ENCODE data around the gene CSMD2. TPM values are rescaled to one million over a fixed set of nuclear protein-coding genes. Genes with fewer than 3 reads are reported as not detected.

The CSMD2 gene
- total RNA-seq, 2 experiments from 2014 or later, result not detected

- ChIA-PET POLR2A (no interaction called here), CTCF (ENCODE audit: unreplicated experiment) (no interaction called here)
- no TSS peak for BruUV-seq (replicated peaks)
- Histone ChIP-seq H4K20me1 (ENCODE audit: insufficient read depth, low read length) (no peaks in the 10 kb centered on the region), H3K4me3 (ENCODE audit: low read depth, low read length, poor library complexity, severe bottlenecking) (no peak overlapping the region), H3K79me2 (ENCODE audit: insufficient read depth, low read depth, low read length) (no peaks in the 10 kb centered on the region), H3K4me2 (ENCODE audit: low read length) (no peak overlapping the region), H3K4me1 (ENCODE audit: insufficient read depth, low read length, poor library complexity, severe bottlenecking) (no peaks in the 10 kb centered on the region), H3K36me3 (ENCODE audit: insufficient read depth, low read length) (no peaks in the 10 kb centered on the region), H3K27ac (ENCODE audit: low read depth, low read length, poor library complexity, severe bottlenecking) (no peak overlapping the region), H3K9me3 (ENCODE audit: low read length) (no peaks in the 10 kb centered on the region), H3K9me2 (ENCODE audit: insufficient read depth, low read length) (no peaks in the 10 kb centered on the region), H2AFZ (ENCODE audit: low read length) (no peak overlapping the region)
- no peak for DNase-seq (ENCODE audit: low spot score)
- intact Hi-C loops (cut with micrococcal nuclease; ENCODE audit: unreplicated experiment), result no loop called here
- no peak for TF ChIP-seq EZH2phosphoT487 (IDR thresholded peaks at IDR 0.05; ENCODE audit: borderline replicate concordance, low read depth, low read length)
- TF ChIP-seq CTCF (conservative IDR thresholded peaks at IDR 0.05; ENCODE audit: low read length), result no peak
Measured at GRCh38 chr1:34070201-34070836, 94.7 kb downstream of the CSMD2 start.

GRCh38 chr1:34066981-34067603, 97.9 kb downstream of the CSMD2 start:
- no TSS peak for BruUV-seq (replicated peaks)
- POLR2A ChIA-PET, result no interaction called here
- DNase-seq (ENCODE audit: low spot score), result no peak
- H3K79me2 ChIP-seq (ENCODE audit: insufficient read depth, low read depth, low read length), result no peaks in the 10 kb centered on the region
- H3K9me2 ChIP-seq (ENCODE audit: insufficient read depth, low read length), result no peaks in the 10 kb centered on the region
- no peaks in the 10 kb centered on the region for H4K20me1 ChIP-seq (ENCODE audit: insufficient read depth, low read length)
- no peak overlapping the region for H3K4me2 ChIP-seq (ENCODE audit: low read length)
- no peaks in the 10 kb centered on the region for H3K36me3 ChIP-seq (ENCODE audit: insufficient read depth, low read length)
- H3K9me3 ChIP-seq (ENCODE audit: low read length), result no peaks in the 10 kb centered on the region
- intact Hi-C loops (cut with micrococcal nuclease; ENCODE audit: unreplicated experiment), result no loop called here
- TF ChIP-seq CTCF (conservative IDR thresholded peaks at IDR 0.05; ENCODE audit: low read length) (no peak), EZH2phosphoT487 (IDR thresholded peaks at IDR 0.05; ENCODE audit: borderline replicate concordance, low read depth, low read length) (no peak)
- no peak overlapping the region for H3K27ac ChIP-seq (ENCODE audit: low read depth, low read length, poor library complexity, severe bottlenecking)
- no peak overlapping the region for H3K4me3 ChIP-seq (ENCODE audit: low read depth, low read length, poor library complexity, severe bottlenecking)
- H3K4me1 ChIP-seq (ENCODE audit: insufficient read depth, low read length, poor library complexity, severe bottlenecking), result no peaks in the 10 kb centered on the region
- CTCF ChIA-PET (ENCODE audit: unreplicated experiment), result no interaction called here
- H2AFZ ChIP-seq (ENCODE audit: low read length), result no peak overlapping the region

- ChIA-PET POLR2A (no interaction called here), CTCF (ENCODE audit: unreplicated experiment) (no interaction called here)
- H2AFZ ChIP-seq (ENCODE audit: low read length), result no peak overlapping the region; the same call in 1 of the 2 replicates
- no peak for DNase-seq (ENCODE audit: low spot score)
- TF ChIP-seq CTCF (conservative IDR thresholded peaks at IDR 0.05; ENCODE audit: low read length), result no peak
- TF ChIP-seq EZH2phosphoT487 (IDR thresholded peaks at IDR 0.05; ENCODE audit: borderline replicate concordance, low read depth, low read length), result no peak
- H4K20me1 ChIP-seq (ENCODE audit: insufficient read depth, low read length), result no peaks in the 10 kb centered on the region
- no TSS peak for BruUV-seq (replicated peaks)
- H3K4me1 ChIP-seq (ENCODE audit: insufficient read depth, low read length, poor library complexity, severe bottlenecking), result no peaks in the 10 kb centered on the region
- H3K36me3 ChIP-seq (ENCODE audit: insufficient read depth, low read length), result no peaks in the 10 kb centered on the region
- H3K4me2 ChIP-seq (ENCODE audit: low read length), result no peak overlapping the region
- no peak overlapping the region for H3K4me3 ChIP-seq (ENCODE audit: low read depth, low read length, poor library complexity, severe bottlenecking)
- H3K79me2 ChIP-seq (ENCODE audit: insufficient read depth, low read depth, low read length), result no peaks in the 10 kb centered on the region
- no peaks in the 10 kb centered on the region for H3K9me3 ChIP-seq (ENCODE audit: low read length)
- no peak overlapping the region for H3K27ac ChIP-seq (ENCODE audit: low read depth, low read length, poor library complexity, severe bottlenecking)
- no peaks in the 10 kb centered on the region for H3K9me2 ChIP-seq (ENCODE audit: insufficient read depth, low read length)
- intact Hi-C loops (cut with micrococcal nuclease; ENCODE audit: unreplicated experiment), result no loop called here
Measured at GRCh38 chr1:34066166-34066565, 98.9 kb downstream of the CSMD2 start.
